SH-SY5Y (cell line): Measurements from ENCODE around the gene DHDH.

Experiments used
- GATA2 ChIP-seq: IDR thresholded peaks from 2 replicates; pipeline ENCODE4 v1.6.1; 2011; ENCODE audit warnings: mild to moderate bottlenecking, low read depth, low read length
- GATA3 ChIP-seq: IDR thresholded peaks from 2 replicates; pipeline ENCODE4 v1.6.1; 2011; ENCODE audit warnings: low read depth, mild to moderate bottlenecking, low read length, moderate library complexity

DNA sequence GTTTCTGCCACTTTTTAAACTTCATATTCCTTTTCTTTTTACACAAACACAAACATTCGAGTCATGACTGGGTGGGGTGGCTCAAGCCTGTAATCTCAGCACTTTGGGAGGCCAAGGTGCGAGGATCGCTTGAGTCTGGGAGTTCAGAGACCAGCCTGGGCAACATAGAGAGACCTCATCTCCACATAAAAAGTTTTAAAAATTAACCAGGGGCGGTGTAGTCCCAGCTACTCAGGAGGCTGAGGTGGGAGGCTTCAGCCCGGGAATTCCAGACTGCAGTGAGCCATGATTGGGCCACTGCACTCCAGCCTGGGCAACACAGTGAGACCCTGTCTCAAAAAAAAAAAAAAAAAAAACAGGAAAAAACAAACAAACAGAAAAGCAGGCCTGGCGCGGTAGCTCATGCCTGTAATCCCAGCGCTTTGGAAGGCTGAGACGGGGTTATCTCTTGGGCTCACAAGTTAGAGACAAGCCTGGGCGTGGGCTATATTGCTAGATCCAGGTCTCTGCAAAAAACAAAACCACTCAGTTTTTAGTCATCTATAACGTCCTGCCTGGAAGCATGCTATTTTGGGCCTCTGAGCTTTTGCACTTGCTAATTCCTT lies 20.6 kb downstream of the DHDH start:
- TF ChIP-seq GATA2 (no peak), GATA3 (no peak)
